Testis (tissue), 3 donors: Measurements from ENCODE around the gene EHD2. TPM values are rescaled to one million over a fixed set of nuclear protein-coding genes. Genes with fewer than 3 reads are reported as not detected.

Source experiments
- DNase-seq: peaks from one replicate; pipeline ENCODE4 v3.0.0-alpha.2; 2019
- H3K27ac ChIP-seq, 2 donors: fragments of 200-600 bp; sonication (generic); one replicate each; pipeline ENCODE4 v1.5.1; 2019
- H3K27me3 ChIP-seq: fragments of 200-600 bp; sonication (generic); one replicate; pipeline ENCODE4 v1.5.1; 2019
- H3K36me3 ChIP-seq: fragments of 200-600 bp; sonication (generic); one replicate; pipeline ENCODE4 v1.5.1; 2017; ENCODE audit warnings: low read depth; ENCODE audit errors: missing control alignments
- H3K4me1 ChIP-seq: fragments of 200-600 bp; sonication (generic); one replicate; pipeline ENCODE4 v1.5.1; 2019
- H3K4me3 ChIP-seq, 2 donors: fragments of 200-600 bp; sonication (generic); one replicate each; pipeline ENCODE4 v1.5.1; 2017 to 2019
- H3K9me3 ChIP-seq: fragments of 200-600 bp; sonication (generic); one replicate; pipeline ENCODE4 v1.5.1; 2017
- POLR2A ChIP-seq: fragments of 450-650 bp; IDR thresholded peaks from one replicate; pipeline ENCODE4 v1.6.1; 2017; ENCODE audit warnings: antibody characterized with exemption, mild to moderate bottlenecking, moderate library complexity
- WGBS, 2 donors: methylation state at CpG; one replicate each; pipeline ENCODE4 v1.1.5; 2018; 5-methylcytosine and 5-hydroxymethylcytosine counted together
- intact Hi-C: fragments of 100-400 bp; cut with DNase I; formaldehyde crosslinking; loops from one replicate; pipeline ENCODE4 v1.15.1; 2023; ENCODE audit warnings: low total_unique reads
- polyA plus RNA-seq: library from polyadenylated mRNA; stranded (reverse); fragments of 350-450 nt; fragmentation: Illumina TruSeq; extraction: RNeasy Lipid Tissue Mini Kit (QIAGEN cat#74804); gene quantifications from one replicate; pipeline ENCODE4 v1.2.3, GENCODE V29; 2014; ENCODE audit warnings: low read depth, low replicate concordance; ENCODE audit not compliant: insufficient read depth
- total RNA-seq, 2 donors: library from RNA; depleted of rRNA; stranded (reverse); fragments of >200 nt; gene quantifications; one replicate each; pipeline ENCODE4 v1.2.3, GENCODE V29; 2016
- TF ChIP-seq, protein P1 (sequence below), 3 experiments: fragments of 450-650 bp in 2 of 3; fragments of 200-600 bp in 1 of 3; sonication (generic) in 1 of 3; IDR thresholded peaks; one replicate each; pipeline ENCODE4 v1.5.1; 2016 to 2019; ENCODE audit warnings: antibody characterized with exemption in 3 of 3, mild to moderate bottlenecking in 2 of 3, moderate library complexity in 1 of 3

The EHD2 gene
- total and polyA plus RNA-seq, 3 donors from 2014 or later: 26.8 to 37.0 (median 33.9) TPM

DNA sequence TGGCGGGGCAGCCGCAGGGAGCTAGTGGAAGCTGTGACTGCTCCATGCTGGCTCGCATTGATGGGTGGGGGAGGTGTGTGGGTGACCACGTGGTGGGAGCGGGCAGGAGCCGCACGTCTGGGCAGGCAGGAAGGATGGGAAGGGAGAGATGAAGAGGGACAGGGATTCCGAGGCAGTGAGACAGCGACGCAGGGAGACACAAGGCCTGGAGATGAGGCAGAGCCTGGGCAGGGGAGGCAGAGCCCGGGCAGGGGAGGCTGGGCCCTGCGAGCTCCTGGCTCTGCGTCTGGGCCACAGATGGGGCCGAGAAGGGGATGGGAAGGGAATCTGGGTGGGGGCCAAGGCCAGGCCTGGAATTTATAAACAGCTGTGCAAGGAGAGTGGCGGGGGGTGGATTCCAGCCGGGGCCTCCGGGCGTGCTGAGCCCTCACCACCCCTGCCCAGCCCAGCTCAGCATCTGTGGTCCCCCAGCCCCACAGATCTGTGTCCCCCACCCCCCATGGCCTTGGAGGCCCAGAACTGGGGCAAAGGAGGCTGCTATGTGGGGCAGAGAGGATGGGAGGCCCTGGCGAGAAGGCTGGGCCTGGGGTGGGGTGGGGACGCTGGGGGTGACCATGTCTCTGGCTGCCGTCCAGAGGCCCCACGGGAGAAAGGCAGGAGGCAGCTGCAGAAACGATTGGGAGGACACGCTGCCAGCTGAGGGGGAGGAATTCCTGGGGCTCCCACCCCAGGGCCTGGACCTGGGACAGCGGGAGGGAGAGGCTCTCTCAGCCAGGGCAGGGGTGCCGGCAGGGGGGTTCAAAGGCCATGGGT is 6.0 kb downstream of the EHD2 start:
- intact Hi-C loops: loop anchor here (10.0 kb wide), 1 partner anchor 66 kb away; no protein-coding TSS in a partner anchor
- H3K4me1 ChIP-seq: peaks cover 35% of the 10 kb centered on the region

DNA sequence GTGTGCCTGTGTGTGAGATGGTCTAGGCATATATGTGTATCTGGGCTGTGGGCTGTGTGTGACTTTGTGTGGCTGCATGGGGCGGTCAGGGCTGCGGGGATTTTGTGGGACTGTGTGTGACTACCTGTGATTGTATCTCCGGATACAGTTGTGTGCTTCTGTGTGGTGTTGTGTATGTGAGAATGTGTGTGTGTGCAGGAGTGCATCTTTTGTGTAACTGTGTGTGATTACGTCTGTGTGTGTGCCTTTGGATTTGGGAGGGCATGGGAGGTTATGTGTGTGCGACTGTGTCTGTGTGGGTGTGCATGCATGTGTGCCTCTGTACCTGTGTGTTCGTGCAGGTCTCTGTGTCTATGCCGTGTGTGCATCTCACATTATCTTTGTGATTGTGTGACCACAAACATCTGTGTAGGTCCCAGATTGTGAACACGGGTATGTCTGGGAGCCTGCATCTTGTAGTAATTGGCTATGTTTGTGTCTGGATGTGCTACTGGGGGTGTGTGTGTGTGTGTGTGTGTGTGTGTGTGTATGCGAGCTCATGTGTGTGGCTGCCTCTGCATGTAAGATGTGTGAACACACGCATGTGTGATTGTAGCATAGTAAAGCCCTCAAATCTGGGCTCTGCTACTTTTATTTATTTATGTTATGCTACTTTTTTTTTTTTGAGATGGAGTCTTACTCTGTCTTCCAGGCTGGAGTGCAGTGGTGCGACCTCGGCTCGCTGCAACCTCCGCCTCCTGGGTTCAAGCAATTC is 7.6 kb downstream of the EHD2 start:
- Histone ChIP-seq H3K9me3 (no peaks in the 10 kb centered on the region), H3K27me3 (no peaks in the 10 kb centered on the region), H3K4me1 (peaks cover 35% of the 10 kb centered on the region), H3K27ac (peak overlapping the region in 1 of 2 donors; percentile 78), H3K4me3 (no peak overlapping the region), H3K36me3 (no peaks in the 10 kb centered on the region)
- no peak for DNase-seq
- 71 to 74% methylated on average over 14 of the region's 14 CpGs for WGBS, 2 donors
- TF ChIP-seq, protein P1, sequence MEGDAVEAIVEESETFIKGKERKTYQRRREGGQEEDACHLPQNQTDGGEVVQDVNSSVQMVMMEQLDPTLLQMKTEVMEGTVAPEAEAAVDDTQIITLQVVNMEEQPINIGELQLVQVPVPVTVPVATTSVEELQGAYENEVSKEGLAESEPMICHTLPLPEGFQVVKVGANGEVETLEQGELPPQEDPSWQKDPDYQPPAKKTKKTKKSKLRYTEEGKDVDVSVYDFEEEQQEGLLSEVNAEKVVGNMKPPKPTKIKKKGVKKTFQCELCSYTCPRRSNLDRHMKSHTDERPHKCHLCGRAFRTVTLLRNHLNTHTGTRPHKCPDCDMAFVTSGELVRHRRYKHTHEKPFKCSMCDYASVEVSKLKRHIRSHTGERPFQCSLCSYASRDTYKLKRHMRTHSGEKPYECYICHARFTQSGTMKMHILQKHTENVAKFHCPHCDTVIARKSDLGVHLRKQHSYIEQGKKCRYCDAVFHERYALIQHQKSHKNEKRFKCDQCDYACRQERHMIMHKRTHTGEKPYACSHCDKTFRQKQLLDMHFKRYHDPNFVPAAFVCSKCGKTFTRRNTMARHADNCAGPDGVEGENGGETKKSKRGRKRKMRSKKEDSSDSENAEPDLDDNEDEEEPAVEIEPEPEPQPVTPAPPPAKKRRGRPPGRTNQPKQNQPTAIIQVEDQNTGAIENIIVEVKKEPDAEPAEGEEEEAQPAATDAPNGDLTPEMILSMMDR (IDR thresholded peaks at IDR 0.05): no peak
- no peak for TF ChIP-seq POLR2A
- intact Hi-C loops: no loop called here

More for the DNA sequence above, 6.0 kb downstream of the EHD2 start:
- TF ChIP-seq, protein P1 (IDR thresholded peaks at IDR 0.05): no peak
- TF ChIP-seq POLR2A: no peak
- H3K27me3 ChIP-seq: no peaks in the 10 kb centered on the region
- peak; percentile 86 for DNase-seq
- no peak overlapping the region for H3K4me3 ChIP-seq
- no peaks in the 10 kb centered on the region for H3K9me3 ChIP-seq
- WGBS, 2 donors: 21 to 28% methylated on average over 22 to 26 of the region's 26 CpGs
- peak overlapping the region; percentile 64 to 78 for H3K27ac ChIP-seq
- H3K36me3 ChIP-seq: no peaks in the 10 kb centered on the region

DNA sequence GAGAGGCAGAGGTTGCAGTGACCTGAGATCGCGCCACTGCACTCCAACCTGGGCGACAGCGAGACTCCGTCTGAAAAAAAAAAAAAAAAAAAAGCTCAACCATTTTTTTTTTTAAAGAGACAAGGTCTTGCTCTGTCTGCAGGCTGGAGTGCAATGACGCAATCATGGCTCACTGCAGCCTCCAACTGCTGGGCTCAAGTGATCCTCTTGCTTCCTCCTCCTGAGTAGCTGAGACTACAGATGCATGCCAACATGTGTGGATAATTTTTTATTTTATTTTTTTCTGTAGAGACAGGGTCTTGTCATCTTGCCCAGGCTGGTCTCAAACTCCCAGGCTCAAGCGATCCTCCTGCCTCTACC is 10.3 kb downstream of the EHD2 start:
- H3K4me3 ChIP-seq: no peak overlapping the region
- 30 to 32% methylated on average over 7 of the region's 7 CpGs for WGBS, 2 donors
- no peaks in the 10 kb centered on the region for H3K9me3 ChIP-seq
- no peaks in the 10 kb centered on the region for H3K27me3 ChIP-seq
- intact Hi-C loops: no loop called here
- peak; percentile 66 for DNase-seq
- peaks cover 16% of the 10 kb centered on the region for H3K4me1 ChIP-seq
- H3K36me3 ChIP-seq: no peaks in the 10 kb centered on the region
- H3K27ac ChIP-seq: peak overlapping the region in 1 of 2 donors; percentile 37
- TF ChIP-seq, protein P1 (IDR thresholded peaks at IDR 0.05): no peak

DNA sequence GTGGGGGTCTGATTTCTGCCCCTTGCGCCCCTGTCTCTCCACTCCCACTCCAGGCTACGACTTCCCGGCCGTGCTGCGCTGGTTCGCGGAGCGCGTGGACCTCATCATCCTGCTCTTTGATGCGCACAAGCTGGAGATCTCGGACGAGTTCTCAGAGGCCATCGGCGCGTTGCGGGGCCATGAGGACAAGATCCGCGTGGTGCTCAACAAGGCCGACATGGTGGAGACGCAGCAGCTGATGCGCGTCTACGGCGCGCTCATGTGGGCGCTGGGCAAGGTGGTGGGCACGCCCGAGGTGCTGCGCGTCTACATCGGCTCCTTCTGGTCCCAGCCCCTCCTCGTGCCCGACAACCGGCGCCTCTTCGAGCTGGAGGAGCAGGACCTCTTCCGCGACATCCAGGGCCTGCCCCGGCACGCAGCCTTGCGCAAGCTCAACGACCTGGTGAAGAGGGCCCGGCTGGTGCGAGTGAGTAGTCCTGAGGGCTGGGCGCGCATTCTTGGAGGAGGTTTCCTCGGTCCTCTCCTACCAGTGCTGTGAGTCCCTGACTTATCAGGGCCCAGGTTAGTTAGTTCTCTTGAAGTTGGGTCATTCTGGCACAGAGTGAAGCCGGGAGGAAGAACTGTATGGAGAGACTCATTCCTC is 12.7 kb downstream of the EHD2 start:
- H3K4me1 ChIP-seq: peaks cover 14% of the 10 kb centered on the region
- no peak for DNase-seq

More for the DNA sequence above, 12.7 kb downstream of the EHD2 start:
- no peaks in the 10 kb centered on the region for H3K9me3 ChIP-seq
- TF ChIP-seq POLR2A: no peak
- TF ChIP-seq, protein P1 (IDR thresholded peaks at IDR 0.05): no peak
- H3K27ac ChIP-seq: no peak overlapping the region
- intact Hi-C loops: no loop called here
- H3K36me3 ChIP-seq: no peaks in the 10 kb centered on the region
- WGBS, 2 donors: 62 to 75% methylated on average over 44 to 48 of the region's 48 CpGs
- no peak overlapping the region for H3K4me3 ChIP-seq
- H3K27me3 ChIP-seq: no peaks in the 10 kb centered on the region
